ENCODE data around the gene MAG.

- no peak for TF ChIP-seq POLR2AphosphoS5 (IDR thresholded peaks at IDR 0.05)
- no peak for TF ChIP-seq POLR2A (IDR thresholded peaks at IDR 0.05)
- TF ChIP-seq, protein P1, sequence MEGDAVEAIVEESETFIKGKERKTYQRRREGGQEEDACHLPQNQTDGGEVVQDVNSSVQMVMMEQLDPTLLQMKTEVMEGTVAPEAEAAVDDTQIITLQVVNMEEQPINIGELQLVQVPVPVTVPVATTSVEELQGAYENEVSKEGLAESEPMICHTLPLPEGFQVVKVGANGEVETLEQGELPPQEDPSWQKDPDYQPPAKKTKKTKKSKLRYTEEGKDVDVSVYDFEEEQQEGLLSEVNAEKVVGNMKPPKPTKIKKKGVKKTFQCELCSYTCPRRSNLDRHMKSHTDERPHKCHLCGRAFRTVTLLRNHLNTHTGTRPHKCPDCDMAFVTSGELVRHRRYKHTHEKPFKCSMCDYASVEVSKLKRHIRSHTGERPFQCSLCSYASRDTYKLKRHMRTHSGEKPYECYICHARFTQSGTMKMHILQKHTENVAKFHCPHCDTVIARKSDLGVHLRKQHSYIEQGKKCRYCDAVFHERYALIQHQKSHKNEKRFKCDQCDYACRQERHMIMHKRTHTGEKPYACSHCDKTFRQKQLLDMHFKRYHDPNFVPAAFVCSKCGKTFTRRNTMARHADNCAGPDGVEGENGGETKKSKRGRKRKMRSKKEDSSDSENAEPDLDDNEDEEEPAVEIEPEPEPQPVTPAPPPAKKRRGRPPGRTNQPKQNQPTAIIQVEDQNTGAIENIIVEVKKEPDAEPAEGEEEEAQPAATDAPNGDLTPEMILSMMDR (IDR thresholded peaks at IDR 0.05): no peak
- TF ChIP-seq EP300 (IDR thresholded peaks at IDR 0.05): no peak
Observed at GRCh38 chr19:35321291-35321690, 29.3 kb downstream of the MAG start.

All from sigmoid colon (tissue), 4 donors.